ENCODE data around the gene FAM240A.
"Not testable (repeated sequence)": the region's sequence is repeated elsewhere in the genome, so short reads cannot be mapped to it uniquely, and the experiment has no call there.

Gene FAM240A

GRCh38 chr3:46578973-46579755 lies 33.2 kb upstream of the FAM240A start:
- no peak for TF ChIP-seq CTCF (IDR thresholded peaks at IDR 0.05; ENCODE audit: low read depth, low read length)
- DNase-seq (ENCODE audit: low read depth in 2 of 2): no peak
- H3K4me3 ChIP-seq (replicated peaks in 1 of 2; ENCODE audit: low read depth in 2 of 2, low read length in 2 of 2): no peak overlapping the region

GRCh38 chr3:46579756-46580286 lies 32.5 kb upstream of the FAM240A start:
- H3K4me3 ChIP-seq (replicated peaks in 1 of 2; ENCODE audit: low read depth in 2 of 2, low read length in 2 of 2): no peak overlapping the region
- no peak for TF ChIP-seq CTCF (IDR thresholded peaks at IDR 0.05; ENCODE audit: low read depth, low read length)
- no peak for DNase-seq (ENCODE audit: low read depth in 2 of 2)

DNA sequence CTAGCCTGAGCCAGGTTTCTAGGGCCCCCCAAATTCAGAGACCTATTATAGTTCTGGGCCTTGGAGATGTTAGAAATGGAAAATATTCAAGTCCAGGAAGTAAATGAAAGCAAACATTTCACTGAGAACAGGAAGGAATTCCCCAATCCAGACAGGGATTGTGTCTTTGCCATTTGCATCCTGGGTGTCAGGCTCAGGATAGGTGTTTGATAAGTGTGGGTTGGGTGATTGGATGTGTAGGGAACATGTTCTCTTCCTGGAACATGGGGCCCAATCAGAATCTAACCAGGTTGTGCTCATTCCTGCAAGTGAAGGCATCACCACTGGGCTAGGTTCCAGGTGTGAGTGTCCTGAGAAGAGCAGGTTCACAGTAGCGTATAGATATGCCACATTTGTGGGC lies 31.6 kb upstream of the FAM240A start:
- no peak overlapping the region for H3K4me3 ChIP-seq (replicated peaks in 1 of 2; ENCODE audit: low read depth in 2 of 2, low read length in 2 of 2)
- no peak for DNase-seq (ENCODE audit: low read depth in 2 of 2)
- no peak for TF ChIP-seq CTCF (IDR thresholded peaks at IDR 0.05; ENCODE audit: low read depth, low read length)

GRCh38 chr3:46584598-46585467 lies 27.5 kb upstream of the FAM240A start:
- no peak overlapping the region for H3K4me3 ChIP-seq (replicated peaks in 1 of 2; ENCODE audit: low read depth in 2 of 2, low read length in 2 of 2)
- DNase-seq (ENCODE audit: low read depth in 2 of 2): no peak
- no peak for TF ChIP-seq CTCF (IDR thresholded peaks at IDR 0.05; ENCODE audit: low read depth, low read length)

GRCh38 chr3:46585799-46586693 lies 26.3 kb upstream of the FAM240A start:
- H3K4me3 ChIP-seq (replicated peaks in 1 of 2; ENCODE audit: low read depth in 2 of 2, low read length in 2 of 2): no peak overlapping the region
- TF ChIP-seq CTCF (IDR thresholded peaks at IDR 0.05; ENCODE audit: low read depth, low read length): no peak
- no peak for DNase-seq (ENCODE audit: low read depth in 2 of 2)

GRCh38 chr3:46586738-46587246 lies 25.5 kb upstream of the FAM240A start:
- no peak for DNase-seq (ENCODE audit: low read depth in 2 of 2)
- no peak overlapping the region for H3K4me3 ChIP-seq (replicated peaks in 1 of 2; ENCODE audit: low read depth in 2 of 2, low read length in 2 of 2)
- TF ChIP-seq CTCF (IDR thresholded peaks at IDR 0.05; ENCODE audit: low read depth, low read length): no peak

DNA sequence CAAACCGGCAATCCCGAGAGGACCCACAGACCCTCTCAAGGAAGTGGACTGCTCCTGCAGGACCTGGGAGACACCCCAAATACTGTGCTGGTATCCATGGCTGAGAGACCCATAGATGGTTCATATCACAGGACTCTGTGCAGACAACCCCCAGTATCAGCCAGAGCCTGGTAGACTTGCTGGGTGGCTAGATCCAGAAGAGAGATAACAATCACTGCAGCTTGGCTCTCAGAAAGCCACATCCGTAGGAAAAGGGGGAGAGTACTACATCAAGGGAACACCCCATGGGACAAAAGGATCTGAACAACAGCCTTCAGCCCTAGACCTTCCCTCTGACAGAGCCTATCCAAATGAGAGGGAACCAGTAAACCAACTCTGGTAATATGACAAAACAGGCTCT lies 25.1 kb upstream of the FAM240A start:
- not testable (repeated sequence) for DNase-seq (ENCODE audit: low read depth in 2 of 2)

More for the DNA sequence above, 25.1 kb upstream of the FAM240A start:
- not testable (repeated sequence) for H3K4me3 ChIP-seq (replicated peaks in 1 of 2; ENCODE audit: low read depth in 2 of 2, low read length in 2 of 2)

Measured in cardiac fibroblast (primary cell).